GM04503 (cell line): ENCODE results near the gene PSME3IP1.
"Not testable (repeated sequence)": the region's sequence is repeated elsewhere in the genome, so short reads cannot be mapped to it uniquely, and the experiment has no call there.

Source experiments
- DNase-seq: peaks from one replicate; pipeline ENCODE4 v3.0.0-alpha.2; 2012; ENCODE audit warnings: low read depth

The PSME3IP1 gene, protein sequence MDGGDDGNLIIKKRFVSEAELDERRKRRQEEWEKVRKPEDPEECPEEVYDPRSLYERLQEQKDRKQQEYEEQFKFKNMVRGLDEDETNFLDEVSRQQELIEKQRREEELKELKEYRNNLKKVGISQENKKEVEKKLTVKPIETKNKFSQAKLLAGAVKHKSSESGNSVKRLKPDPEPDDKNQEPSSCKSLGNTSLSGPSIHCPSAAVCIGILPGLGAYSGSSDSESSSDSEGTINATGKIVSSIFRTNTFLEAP

DNA sequence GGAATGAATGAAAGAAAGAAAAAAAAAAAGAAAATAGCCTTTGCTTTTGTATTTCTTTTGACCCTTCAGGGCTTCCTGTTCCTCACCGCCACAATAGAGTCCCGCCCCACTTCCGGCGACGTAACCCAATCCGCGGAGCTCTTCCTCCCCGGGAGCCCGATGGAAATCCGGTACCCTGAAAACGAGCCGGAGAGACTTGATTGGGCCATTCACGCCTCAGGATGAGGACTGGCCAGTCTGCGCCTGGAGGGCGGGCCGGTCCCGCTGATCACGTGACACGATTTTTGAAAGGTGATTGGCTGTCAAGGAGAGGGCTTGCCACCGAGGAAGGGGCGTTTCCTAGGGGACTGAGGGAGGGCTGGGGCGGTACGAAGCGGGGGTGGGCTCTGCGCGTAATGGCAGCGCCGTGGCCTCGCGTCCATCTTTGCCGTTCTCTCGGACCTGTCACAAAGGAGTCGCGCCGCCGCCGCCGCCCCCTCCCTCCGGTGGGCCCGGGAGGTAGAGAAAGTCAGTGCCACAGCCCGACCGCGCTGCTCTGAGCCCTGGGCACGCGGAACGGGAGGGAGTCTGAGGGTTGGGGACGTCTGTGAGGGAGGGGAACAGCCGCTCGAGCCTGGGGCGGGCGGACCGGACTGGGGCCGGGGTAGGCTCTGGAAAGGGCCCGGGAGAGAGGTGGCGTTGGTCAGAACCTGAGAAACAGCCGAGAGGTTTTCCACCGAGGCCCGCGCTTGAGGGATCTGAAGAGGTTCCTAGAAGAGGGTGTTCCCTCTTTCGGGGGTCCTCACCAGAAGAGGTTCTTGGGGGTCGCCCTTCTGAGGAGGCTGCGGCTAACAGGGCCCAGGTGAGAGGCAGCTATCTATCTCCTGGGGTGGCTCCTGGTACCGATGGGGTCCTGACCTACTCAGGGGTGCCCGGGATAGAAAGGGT lies at the start of gene PSME3IP1, which contains the start of gene RSPRY1:
Gene PSME3IP1, minus strand, starts transcription at position 95 of the 927 bp plus-strand sequence. CDS start 12,185 bp downstream, outside the sequence.
Gene RSPRY1, plus strand, starts transcription at position 385 of the 927 bp plus-strand sequence. CDS start 18,330 bp downstream, outside the sequence.
- DNase-seq, result peak; percentile 95

DNA sequence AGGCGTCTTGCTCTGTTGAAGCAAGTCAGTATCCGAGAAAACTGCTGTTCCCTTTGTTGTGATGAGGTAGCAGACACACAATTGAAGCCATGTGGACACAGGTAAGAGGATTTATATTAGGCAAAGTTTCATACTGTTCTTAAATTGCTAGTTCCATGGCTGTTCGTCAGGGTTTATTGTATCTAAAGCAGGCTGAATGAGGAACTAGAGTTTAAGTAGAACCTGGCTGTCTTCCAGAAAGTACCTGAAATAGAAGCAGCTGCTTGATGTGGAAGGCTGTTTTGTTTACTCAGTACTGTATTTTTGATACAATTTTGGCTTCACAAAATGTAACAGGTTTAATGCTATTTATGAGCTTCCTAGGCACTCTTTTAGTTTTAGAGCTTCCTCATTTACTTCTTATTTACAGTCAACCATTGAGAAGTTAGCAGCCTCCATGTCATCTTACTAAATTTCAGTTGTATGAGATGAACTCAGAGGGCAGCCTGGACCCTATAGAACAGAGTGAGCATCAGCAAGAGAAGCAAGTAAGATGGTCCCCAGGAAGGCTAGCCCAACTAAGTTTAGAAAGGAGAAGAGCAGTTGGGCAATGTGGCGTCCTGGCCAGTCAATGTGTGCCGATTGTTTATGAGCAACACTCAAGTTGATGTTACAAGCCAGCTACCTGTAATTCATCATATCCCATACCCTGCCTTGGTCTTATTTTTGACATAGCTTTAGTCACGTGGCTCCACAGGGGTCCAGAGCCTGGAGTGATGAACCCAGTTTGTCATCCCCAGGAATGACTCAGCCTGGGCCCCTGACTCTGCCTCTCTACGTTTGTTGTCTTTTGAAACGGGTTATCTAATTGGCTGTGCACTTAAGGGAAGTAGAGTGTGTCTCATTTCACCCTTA lies 49.5 kb upstream of the PSME3IP1 start:
- DNase-seq, result no peak

DNA sequence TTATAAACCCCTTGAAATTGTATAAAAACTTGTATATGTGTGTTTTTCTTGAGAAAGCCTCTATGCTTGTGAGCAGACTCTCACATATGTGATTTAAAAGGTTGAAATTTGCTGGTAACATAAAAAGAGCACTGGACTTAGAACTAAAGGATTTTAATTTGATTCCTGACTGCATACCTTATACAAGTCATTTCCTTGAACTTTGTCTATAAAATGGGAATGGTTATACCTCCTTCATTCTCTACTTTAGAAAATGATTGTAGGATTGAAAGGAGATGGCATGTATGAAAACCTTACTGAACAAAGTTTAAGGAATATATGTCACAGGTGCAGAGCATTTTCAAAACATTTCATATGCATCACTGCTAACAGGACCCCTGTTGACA lies 48.9 kb upstream of the PSME3IP1 start:
- no peak for DNase-seq

DNA sequence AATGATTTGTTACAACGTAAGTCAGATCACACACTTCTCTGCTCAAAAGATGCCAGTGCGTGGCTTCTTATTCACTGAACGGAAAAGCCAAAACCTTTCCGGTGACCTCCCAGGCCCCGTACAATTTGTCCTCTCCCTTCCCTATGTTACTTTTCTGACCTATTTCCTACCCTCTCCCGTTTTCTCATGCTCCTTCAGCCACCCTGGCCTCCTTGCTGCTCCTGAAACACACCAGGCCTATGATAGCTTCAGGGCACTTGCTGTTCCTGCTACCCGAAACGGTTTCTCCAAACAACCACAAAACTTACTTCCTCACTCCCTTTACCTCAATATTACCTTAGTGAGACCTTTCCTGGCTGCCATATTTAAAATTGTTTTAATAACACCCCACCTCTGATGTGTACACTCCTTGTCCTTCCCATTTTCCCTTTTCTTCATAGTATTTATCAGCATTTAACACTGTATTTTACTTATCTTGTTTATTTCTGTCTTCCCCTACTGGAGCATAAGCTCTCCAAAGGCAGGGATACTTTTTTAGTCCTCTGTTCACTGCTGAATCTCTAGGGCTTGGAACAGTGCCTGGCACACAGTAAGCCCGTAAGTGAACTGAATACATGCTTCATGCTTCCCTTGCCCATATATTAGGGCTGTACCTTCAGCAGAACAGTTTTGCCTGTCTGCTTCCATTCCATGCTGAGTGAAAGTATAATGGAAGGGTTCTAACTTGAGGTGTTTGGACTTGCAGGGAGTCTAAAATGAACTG lies 48.3 kb upstream of the PSME3IP1 start:
- no peak for DNase-seq

DNA sequence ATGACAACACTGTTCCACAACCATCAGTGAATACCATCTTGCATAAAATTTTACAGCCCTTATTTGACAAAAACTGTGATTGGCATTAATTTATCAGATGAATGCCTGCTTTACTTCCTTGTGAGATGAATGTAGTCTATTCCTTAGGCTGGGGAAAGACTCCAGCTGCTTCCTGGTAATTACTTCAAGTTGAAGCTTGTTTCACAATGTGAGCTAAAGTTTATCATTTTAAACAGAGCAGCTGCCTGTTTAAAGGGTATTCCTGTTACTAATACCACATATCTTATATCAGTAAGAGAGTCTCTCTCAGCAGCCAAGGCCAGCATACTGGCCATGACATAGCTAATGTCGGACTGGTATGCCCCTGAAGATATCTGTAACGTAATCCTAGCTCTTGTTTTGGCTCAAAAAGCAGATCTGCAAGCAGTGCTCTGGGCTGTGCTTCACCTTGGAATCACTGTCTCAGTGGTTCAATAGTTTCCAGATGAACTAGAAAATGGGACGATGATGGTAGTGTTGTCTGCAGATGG lies 46.0 kb upstream of the PSME3IP1 start:
- DNase-seq, result no peak

DNA sequence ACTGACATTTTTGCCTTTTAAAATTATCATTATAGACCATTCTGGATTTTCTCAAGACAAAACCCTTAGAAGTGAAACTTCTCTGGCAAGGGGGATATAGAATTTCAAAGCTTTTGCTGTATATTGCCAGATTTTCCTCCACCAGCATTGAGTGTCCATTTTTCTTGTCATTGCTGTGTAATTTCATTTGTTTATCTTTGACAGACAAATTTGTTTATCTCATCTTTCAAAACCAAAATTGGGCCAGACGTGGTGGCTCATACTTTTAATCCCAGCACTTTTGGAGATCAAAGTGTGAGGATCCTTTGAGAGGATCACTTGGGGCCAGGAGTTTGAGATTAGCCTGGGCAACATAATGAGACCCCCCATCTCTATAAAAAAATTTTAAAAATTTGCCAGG lies 43.2 kb upstream of the PSME3IP1 start:
- DNase-seq, result no peak

DNA sequence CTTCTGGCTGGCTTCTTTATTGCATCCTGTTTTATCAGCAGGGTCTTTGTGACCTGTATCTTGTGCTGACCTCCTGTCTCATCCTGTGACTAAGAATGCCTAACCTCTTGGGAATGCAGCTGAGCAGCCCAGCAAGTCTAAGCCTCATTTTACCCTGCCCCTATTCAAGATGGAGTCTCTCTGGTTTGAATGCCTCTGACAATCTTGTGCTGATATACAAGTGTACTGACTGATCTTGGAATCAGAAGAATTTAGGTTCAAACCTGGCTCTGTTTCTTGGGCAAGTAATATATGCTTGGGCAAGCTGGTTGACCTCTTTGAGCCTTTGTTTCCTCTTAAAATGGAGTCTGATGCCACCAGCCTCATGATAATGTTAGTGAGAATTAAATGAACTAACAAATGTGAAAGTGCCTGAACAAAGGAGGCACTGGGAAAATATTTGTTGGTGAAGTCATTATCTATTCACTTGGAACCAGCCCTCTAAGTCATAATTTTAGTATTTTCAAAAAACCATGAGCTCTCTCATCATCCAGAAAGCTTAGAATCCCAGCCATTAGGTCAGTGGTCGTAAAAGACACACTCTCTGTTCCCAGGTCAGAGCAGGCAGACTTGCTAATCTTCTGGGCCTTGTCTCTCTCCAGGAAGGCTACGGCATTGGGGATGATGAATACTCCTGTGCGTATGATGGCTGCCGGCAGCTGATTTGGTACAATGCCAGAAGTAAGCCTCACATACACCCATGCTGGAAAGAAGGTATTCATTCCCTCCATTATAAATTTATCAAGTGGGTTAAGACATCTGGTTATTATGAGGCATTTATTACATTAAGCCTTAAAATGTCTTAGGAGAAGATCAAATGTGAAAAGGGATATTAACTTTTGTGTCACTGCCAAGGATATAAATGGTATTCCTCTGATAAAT lies 41.1 kb upstream of the PSME3IP1 start:
- peak; percentile 44 for DNase-seq

DNA sequence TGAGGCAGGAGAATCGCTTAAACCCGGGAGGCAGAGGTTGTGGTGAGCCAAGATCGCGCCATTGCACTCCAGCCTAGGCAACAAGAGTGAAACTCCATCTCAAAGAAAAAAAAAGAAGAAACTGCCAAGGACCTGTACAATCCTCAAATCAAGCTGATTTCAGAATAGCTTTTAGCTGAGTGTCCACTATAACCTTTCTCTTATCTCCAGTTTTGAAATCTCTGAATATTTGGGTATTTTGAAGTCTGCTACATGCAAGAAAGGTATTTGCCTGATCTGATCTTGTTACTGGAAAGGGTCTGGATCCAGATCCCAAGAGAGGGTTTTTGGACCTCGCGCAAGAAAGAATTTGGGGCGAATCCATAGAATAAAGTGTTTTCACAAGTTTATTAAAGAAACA lies 40.1 kb upstream of the PSME3IP1 start:
- no peak for DNase-seq

DNA sequence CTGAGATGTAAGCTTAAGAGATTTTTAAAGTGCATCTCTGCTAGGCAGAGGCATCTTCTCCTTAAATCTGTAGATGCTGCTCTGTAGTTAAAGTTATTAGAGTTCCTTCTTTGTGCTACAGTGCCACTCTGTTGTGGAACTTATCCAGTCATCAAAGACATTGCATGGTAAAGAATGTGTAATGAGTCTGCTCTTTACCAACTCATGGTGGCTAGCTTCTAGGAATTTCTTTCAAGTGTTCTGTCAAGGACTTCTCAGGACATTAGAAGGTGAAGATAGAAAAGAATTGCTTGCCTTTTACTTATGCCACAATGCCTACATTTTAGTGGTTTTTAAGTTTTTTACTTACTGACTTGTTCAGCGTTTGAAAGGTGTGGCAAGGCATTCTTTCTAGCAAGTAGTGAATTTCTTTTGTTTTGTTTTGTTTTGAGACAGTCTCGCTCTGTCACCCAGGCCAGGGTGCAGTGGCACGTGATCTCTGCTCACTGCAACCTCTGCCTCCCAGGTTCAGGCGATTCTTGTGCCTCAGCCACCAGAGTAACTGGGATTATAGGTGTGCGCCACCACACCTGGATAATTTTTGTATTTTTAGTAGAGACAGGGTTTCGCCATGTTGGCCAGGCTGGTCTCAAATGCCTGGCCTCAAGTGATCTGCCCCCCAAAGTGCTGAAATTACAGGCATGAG lies 39.0 kb upstream of the PSME3IP1 start:
- no peak for DNase-seq

DNA sequence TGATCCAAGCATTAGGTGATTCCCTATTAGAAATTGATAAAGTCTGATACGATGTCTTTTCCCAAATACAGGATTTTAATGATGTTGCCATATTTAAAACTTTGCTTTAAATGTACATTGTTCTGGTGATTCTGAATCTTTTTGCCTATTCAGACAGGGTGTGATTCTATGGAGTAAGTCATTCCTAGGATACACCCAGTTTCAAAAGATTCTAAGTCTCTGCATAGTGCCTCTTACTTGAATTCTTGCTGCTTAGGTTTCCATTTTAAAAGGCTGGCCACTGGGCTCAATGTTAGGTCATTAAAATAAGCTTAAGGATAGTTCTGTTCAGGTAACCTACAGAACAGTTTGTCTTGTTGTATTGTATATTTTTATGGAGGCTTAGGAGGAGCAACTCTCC lies 37.2 kb upstream of the PSME3IP1 start:
- no peak for DNase-seq

DNA sequence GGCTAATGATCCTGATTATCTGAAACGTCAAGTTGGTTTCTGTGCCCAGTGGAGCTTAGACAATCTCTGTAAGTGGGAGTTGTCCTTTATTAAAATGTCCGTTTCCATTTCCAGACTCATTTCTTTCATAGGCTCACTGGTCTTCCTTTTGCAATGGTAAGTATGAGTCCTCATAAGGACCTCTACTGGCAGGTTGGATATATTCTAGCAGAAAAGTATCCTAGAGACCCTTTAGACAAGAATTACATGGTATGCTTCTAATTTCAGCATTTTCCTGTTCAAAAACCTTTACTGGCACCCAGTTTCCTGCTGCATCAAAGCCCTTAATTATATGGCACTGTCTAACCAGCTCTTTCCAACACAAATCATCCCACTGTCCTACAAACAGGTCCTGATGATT lies 31.1 kb upstream of the PSME3IP1 start:
- no peak for DNase-seq

DNA sequence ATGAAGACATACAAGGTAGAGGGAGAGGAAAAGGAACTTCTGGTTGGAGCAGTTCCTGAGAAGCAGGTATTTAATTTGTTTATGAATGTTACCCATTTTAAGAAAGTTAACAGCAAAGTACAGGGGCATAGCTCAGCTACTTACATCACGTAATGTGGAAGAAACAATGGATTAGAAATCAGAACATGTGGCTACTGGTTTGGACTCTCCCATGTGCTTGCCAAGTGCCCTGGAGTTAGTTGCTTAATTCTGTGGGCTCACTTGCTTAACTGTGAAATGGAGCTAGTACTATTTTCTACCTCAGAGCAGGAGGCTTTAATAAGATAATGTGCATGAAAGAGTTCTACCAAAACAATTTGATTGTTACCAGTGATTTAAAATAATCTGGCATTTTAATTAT lies 27.6 kb upstream of the PSME3IP1 start:
- no peak for DNase-seq

DNA sequence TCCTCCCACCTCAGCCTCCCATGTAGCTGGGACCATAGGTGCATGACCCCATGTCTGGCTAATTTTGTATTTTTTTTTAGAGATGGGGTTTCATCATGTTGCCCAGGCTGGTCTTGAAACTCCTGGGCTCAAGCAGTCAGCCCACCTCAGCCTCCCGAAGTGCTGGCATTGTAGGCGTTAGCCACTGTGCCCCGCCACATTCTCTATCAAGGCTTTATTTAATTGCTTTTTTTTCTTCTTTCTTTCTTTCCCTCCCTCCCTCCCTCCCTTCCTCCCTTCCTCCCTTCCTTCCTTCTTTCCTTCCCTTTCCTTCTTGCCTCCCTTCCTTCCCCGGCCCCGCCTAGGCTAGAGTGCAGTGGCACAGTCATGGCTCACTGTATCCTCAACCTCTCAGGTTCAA lies 23.9 kb upstream of the PSME3IP1 start:
- DNase-seq, result no peak

DNA sequence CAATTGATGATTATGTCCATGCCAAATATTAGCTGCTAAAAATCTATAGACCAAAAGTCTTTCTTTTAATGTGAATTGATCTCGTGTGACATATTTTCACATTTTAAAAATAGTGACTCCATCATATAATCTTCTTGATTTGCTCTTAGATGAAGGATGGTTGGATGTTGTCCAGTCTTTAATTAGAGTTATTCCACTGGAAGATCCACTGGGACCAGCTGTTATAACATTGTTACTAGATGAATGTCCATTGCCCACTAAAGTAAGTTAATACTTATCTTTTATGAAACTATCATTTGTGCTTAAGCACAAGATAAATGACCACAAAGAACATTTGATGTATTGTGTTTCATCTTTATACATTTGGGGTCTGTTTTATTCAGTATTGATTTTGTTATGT lies 23.1 kb upstream of the PSME3IP1 start:
- DNase-seq, result no peak

DNA sequence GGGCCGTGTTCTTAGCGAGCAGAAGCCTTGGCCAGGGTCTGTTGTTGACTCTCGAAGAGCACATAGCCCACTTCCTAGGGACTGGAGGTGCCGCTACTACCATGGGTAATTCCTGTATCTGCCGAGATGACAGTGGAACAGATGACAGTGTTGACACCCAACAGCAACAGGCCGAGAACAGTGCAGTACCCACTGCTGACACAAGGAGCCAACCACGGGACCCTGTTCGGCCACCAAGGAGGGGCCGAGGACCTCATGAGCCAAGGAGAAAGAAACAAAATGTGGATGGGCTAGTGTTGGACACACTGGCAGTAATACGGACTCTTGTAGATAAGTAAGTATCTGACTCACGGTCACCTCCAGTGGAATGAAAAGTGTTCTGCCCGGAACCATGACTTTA lies 18.8 kb upstream of the PSME3IP1 start:
- DNase-seq, result no peak

DNA sequence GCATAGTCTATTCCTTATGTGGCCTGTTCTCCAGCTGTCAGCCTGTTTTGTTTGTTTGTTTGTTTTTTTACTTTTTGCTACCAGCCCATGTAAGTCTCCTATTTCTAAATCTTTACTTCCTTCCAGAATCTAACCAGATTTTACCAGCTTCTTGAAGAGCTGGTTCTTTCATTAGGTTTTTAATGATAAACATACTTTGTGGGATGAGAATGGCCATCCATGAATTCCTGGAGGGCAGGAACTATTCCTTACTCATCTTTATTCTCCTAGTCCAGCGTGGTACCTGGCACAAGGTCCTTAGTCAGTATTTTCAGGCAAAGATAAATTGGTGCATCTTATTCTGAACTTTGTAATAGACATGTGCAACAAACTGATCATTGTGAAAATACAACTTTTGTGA lies 17.6 kb upstream of the PSME3IP1 start:
- no peak for DNase-seq

DNA sequence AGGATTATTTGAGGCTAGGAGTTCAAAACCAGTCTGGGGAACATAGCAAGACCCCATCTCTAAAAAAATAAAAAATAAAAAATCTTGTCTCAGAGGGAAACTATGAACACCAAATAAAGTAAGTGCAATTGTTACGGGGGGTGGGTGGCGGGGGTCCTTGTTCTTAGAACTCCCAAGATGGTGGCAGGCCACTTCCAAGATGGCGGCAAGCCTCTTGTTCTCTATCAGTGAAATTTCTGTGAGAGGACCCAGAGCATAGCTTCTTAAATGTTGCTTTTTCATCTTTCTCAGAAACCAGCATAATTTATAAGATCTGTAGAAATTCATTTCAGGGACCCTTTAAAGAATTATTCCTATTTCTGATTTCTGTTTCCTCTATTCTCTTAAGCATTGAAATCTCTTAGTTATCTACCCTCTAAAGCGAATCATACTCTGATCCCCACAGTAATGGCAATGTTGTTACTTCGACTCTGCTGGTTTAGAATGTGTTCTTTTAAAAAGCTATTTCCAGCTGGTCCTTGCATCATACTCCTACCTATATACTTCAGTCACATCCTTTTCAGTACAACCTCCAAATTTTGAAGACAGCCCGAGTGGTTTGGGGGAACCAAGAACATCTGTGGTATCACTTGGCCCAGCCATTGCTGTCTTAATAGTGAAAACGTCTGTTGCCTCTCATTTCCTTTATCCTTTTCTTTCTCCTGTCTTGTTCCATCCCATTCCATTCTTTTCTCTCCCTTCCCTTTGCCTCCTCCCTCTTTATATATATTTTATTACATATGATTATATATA lies 16.5 kb upstream of the PSME3IP1 start:
- DNase-seq, result no peak

DNA sequence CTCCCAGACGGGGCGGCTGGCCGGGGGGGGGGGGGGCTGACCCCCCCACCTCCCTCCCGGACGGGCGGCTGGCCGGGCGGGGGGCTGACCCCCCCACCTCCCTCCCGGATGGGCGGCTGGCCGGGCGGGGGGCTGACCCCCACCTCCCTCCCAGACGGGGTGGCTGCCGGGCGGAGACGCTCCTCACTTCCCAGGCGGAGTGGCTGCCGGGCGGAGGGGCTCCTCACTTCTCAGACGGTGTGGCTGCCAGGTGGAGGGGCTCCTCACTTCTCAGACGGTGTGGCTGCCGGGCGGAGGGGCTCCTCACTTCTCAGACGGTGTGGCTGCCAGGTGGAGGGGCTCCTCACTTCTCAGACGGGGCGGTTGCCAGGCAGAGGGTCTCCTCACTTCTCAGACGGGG lies 15.1 kb upstream of the PSME3IP1 start:
- DNase-seq, result not testable (repeated sequence)

DNA sequence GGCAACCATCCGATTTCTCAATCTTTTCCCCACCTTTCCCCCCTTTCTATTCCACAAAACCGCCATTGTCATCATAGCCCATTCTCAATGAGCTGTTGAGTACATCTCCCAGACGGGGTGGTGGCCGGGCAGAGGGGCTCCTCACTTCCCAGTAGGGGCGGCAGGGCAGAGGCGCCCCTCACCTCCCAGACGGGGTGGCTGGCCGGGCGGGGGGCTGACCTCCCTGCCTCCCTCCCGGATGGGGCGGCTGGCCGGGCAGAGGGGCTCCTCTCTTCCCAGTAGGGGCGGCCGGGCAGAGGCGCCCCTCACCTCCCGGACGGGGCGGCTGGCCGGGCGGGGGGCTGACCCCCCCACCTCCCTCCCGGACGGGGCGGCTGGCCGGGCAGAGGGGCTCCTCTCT lies 14.5 kb upstream of the PSME3IP1 start:
- DNase-seq, result not testable (repeated sequence)
